Aorta (tissue), 5 donors: ENCODE results near the gene ZNF160. TPM values are rescaled to one million over a fixed set of nuclear protein-coding genes. Genes with fewer than 3 reads are reported as not detected.
"Not testable (repeated sequence)": the region's sequence is repeated elsewhere in the genome, so short reads cannot be mapped to it uniquely, and the experiment has no call there.

Experiments
- ATAC-seq: fragments of 200-7000 bp; cut with Tn5 transposase; one replicate; pipeline ENCODE4 v1.9.1; 2022; ENCODE audit warnings: moderate library complexity; ENCODE audit not compliant: low FRiP score
- DNase-seq, 2 donors: peaks; one replicate each; pipeline ENCODE4 v3.0.0-alpha.2; 2020
- H3K27ac ChIP-seq, 2 donors: one replicate each; pipeline ENCODE4 v1.5.1; 2013; ENCODE audit warnings: low read length in 2 of 2, mild to moderate bottlenecking in 2 of 2, moderate library complexity in 2 of 2, control low read depth in 1 of 2, inconsistent platforms in 1 of 2, low read depth in 1 of 2
- H3K27me3 ChIP-seq, 2 donors: one replicate each; pipeline ENCODE4 v1.6.1; 2013; ENCODE audit warnings: control low read depth in 1 of 2, low read length in 1 of 2, mild to moderate bottlenecking in 1 of 2, moderate library complexity in 1 of 2; ENCODE audit not compliant: insufficient read depth in 2 of 2, control insufficient read depth in 1 of 2
- H3K36me3 ChIP-seq, 2 donors: one replicate each; pipeline ENCODE4 v1.6.1; 2013; ENCODE audit warnings: control low read depth in 1 of 2, low read length in 1 of 2, mild to moderate bottlenecking in 1 of 2; ENCODE audit not compliant: insufficient read depth in 2 of 2, control insufficient read depth in 1 of 2
- H3K4me1 ChIP-seq, 2 donors: one replicate each; pipeline ENCODE4 v1.6.1; 2013; ENCODE audit warnings: low read length in 2 of 2, control low read depth in 1 of 2, mild to moderate bottlenecking in 1 of 2, moderate library complexity in 1 of 2; ENCODE audit not compliant: insufficient read depth in 2 of 2, control insufficient read depth in 1 of 2
- H3K4me3 ChIP-seq, 2 donors: one replicate each; pipeline ENCODE4 v1.5.1; 2013; ENCODE audit warnings: low read length in 2 of 2, control low read depth in 1 of 2, mild to moderate bottlenecking in 1 of 2
- H3K9me3 ChIP-seq: one replicate; pipeline ENCODE4 v1.6.1; 2013; ENCODE audit warnings: mild to moderate bottlenecking, low read length; ENCODE audit not compliant: control insufficient read depth
- WGBS, 2 donors: extraction: QIAGEN DNeasy Blood & Tissue Kit; methylation state at CpG; one replicate each; pipeline ENCODE4 v1.1.7; 2013; 5-methylcytosine and 5-hydroxymethylcytosine counted together
- intact Hi-C, 2 donors: fragments of 100-400 bp; cut with DNase I; formaldehyde crosslinking; loops; one replicate each; pipeline versions ENCODE4 v1.14.2 to v1.15.0; 2022
- polyA plus RNA-seq, 2 donors: library from polyadenylated mRNA; stranded (reverse); fragments of 200-250 nt; gene quantifications; one replicate each; pipeline ENCODE4 v1.2.3, GENCODE V29; 2013
- total RNA-seq, 2 donors: library from RNA; stranded (reverse); fragmentation: NEBNext Ultra II Directional; extraction: Animal tissue kit (Norgen Biotek cat#: 25700); gene quantifications; one replicate each; pipeline ENCODE4 v1.2.1, GENCODE V29; 2021
- donor health status: healthy with polysubstance abuse.
- donor health status: Bipolar disorder and iron deficiency.
- donor health status: DM: no; HTN: no; CAD: no.
- donor health status: DM: no; HTN: no; CAD: no.
- donor health status: DM: yes; HTN: yes; CAD: no.

ZNF160 gene
- total and polyA plus RNA-seq, 4 donors = 4.6 to 61.0 (median 26.0) TPM

DNA sequence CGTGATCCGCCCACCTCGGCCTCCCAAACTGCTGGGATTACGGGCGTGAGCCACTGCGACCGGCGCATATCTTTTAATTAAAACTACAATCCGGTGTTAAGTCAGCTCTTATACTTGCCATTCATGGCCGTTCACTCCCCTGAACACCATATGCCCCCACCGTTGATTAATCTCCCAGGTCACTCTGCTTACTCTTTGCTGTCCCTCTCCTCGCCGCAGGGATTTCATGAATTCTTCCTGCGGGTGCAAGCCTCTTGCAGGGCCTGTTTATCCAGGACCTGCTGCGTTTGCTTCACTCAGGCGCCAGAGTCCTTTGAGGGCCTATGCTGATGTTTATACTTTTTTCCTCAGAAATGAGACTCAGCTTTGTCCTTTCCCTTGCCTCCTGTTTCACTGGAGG lies 57.7 kb downstream of the ZNF160 start:
- WGBS, 2 donors = 65 to 83% methylated on average over 16 of the region's 16 CpGs
- no peak for ATAC-seq
- DNase-seq = no peak
- H3K4me3 ChIP-seq = no peak overlapping the region
- H3K36me3 ChIP-seq = no peaks in the 10 kb centered on the region
- H3K4me1 ChIP-seq = no peaks in the 10 kb centered on the region
- H3K27me3 ChIP-seq = peaks cover 0 to 1% of the 10 kb centered on the region in 2 donors
- no peak overlapping the region for H3K27ac ChIP-seq
- H3K9me3 ChIP-seq = peaks cover 9% of the 10 kb centered on the region
- intact Hi-C loops = no loop called here

- H3K36me3 ChIP-seq = no peaks in the 10 kb centered on the region
- intact Hi-C loops = no loop called here
- H3K4me3 ChIP-seq = no peak overlapping the region
- WGBS, 2 donors = 78 to 91% methylated on average over 1 of the region's 1 CpG
- peaks cover 12% of the 10 kb centered on the region for H3K9me3 ChIP-seq
- no peak overlapping the region for H3K27ac ChIP-seq
- no peak for DNase-seq
- H3K4me1 ChIP-seq = no peaks in the 10 kb centered on the region
- ATAC-seq = no peak
- H3K27me3 ChIP-seq = no peaks in the 10 kb centered on the region
These were observed 61.9 kb downstream of the ZNF160 start for GRCh38 chr19:53041366-53041765.

- Histone ChIP-seq H3K4me3 (no peak overlapping the region), H3K36me3 (no peaks in the 10 kb centered on the region), H3K27me3 (no peaks in the 10 kb centered on the region), H3K27ac (no peak overlapping the region), H3K9me3 (peaks cover 8% of the 10 kb centered on the region), H3K4me1 (no peaks in the 10 kb centered on the region)
- DNase-seq (no peak), ATAC-seq (no peak)
- 10% methylated on average over 52 of the region's 52 CpGs for WGBS, 2 donors
- intact Hi-C loops = no loop called here
These were observed 65.8 kb downstream of the ZNF160 start for GRCh38 chr19:53037101-53038097.

DNA sequence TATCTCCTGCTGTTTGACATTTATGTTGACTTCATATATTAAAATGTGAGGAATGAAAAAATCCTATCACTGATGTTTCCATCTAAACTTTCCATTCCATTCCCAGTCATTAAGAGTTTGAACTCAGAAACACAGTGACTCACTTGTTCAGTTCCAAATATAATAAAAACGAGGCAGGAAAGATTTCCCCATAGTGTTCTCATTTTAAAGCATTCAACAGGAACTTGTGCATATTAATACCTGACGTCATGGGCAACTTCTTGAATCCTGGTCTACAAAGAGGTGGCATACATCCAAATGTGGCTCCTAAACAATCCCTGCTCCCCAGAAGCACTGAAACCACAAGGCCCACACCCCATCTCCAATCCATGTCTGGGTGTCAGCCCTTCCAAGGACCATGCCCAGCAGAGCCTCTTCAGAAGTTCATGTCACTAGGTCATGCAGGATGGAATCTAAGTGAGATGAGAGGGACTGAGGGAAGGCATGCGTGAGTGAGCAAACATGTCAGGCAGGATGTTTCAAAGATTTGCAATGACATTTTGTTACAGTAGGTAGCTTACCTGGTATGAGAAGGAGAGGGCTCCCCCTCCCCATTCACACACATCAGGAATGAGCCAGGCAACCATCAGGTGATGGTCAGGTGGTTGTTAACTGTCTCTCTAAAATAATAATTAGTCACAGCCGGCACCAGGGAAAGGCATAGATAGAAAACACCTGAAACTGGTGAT lies 68.1 kb downstream of the ZNF160 start:
- Histone ChIP-seq H3K27ac (no peak overlapping the region), H3K27me3 (no peaks in the 10 kb centered on the region), H3K36me3 (no peaks in the 10 kb centered on the region), H3K9me3 (peaks cover 10% of the 10 kb centered on the region), H3K4me1 (no peaks in the 10 kb centered on the region), H3K4me3 (no peak overlapping the region)
- WGBS, 2 donors = 62 to 70% methylated on average over 4 of the region's 4 CpGs
- DNase-seq = no peak
- intact Hi-C loops = no loop called here
- no peak for ATAC-seq

- Histone ChIP-seq H3K27me3 (no peaks in the 10 kb centered on the region), H3K4me3 (no peak overlapping the region), H3K27ac (no peak overlapping the region), H3K36me3 (no peaks in the 10 kb centered on the region), H3K4me1 (no peaks in the 10 kb centered on the region), H3K9me3 (peaks cover 10% of the 10 kb centered on the region)
- ATAC-seq (no peak), DNase-seq (no peak)
- intact Hi-C loops = no loop called here
- 92% methylated on average over 2 of the region's 2 CpGs for WGBS, 2 donors
These were observed 69.2 kb downstream of the ZNF160 start for GRCh38 chr19:53034054-53034453.

DNA sequence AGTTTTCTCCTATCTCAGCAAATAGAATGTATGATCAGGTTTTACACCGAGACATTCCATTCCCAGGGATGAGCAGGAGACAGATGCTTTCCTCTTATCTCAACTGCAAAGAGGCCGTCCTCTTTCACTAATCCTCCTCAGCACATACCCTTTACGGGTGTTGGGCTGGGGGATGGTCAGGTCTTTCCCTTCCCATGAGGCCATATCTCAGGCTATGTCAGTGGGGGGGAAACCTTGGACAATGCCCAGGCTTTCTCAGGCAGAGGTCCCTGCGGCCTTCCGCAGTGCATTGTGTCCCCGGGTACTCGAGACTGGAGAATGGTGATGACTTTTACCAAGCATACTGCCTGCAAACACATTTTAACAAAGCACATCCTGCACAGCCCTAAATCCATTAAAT lies 74.9 kb downstream of the ZNF160 start:
- H3K27ac ChIP-seq, H3K9me3 ChIP-seq, H3K27me3 ChIP-seq, H3K36me3 ChIP-seq, H3K4me3 ChIP-seq, intact Hi-C loops, H3K4me1 ChIP-seq, ATAC-seq, DNase-seq: not testable (repeated sequence)
- 43 to 44% methylated on average over 7 of the region's 7 CpGs for WGBS, 2 donors

- H3K36me3 ChIP-seq = no peaks in the 10 kb centered on the region
- intact Hi-C loops = no loop called here
- 5 to 8% methylated on average over 1 of the region's 1 CpG for WGBS, 2 donors
- no peak overlapping the region for H3K27ac ChIP-seq
- DNase-seq (no peak), ATAC-seq (no peak)
- peaks cover 3% of the 10 kb centered on the region for H3K9me3 ChIP-seq
- no peak overlapping the region for H3K4me3 ChIP-seq
- no peaks in the 10 kb centered on the region for H3K4me1 ChIP-seq
- H3K27me3 ChIP-seq = no peaks in the 10 kb centered on the region
These were observed 83.5 kb downstream of the ZNF160 start for GRCh38 chr19:53019684-53020083.
